GM19025 (cell line): ENCODE data around the gene PTPMT1.

Experiments used
- ATAC-seq: cut with Tn5 transposase; IDR thresholded peaks from one replicate; pipeline ENCODE4 v1.9.1; 2021; ENCODE audit warnings: mild to moderate bottlenecking, low read depth, moderate library complexity; ENCODE audit not compliant: unreplicated experiment

PTPMT1 gene

GRCh38 chr11:47577460-47578041 is 12.2 kb downstream of the PTPMT1 start:
- no peak for ATAC-seq

- ATAC-seq: peak; percentile 92
These were observed 13.4 kb downstream of the PTPMT1 start, which contains the start of the genes KBTBD4 and NDUFS3 for GRCh38 chr11:47578524-47579494. TSS of gene KBTBD4 (minus strand) at chr11:47578970. CDS start at chr11:47578951, 19 bp downstream. TSS of gene NDUFS3 (plus strand) at chr11:47579074. CDS start at chr11:47579092, 18 bp downstream.

- no peak for ATAC-seq
These were observed 18.4 kb downstream of the PTPMT1 start for GRCh38 chr11:47583844-47584243.

GRCh38 chr11:47586098-47586855 is 20.9 kb downstream of the PTPMT1 start, which contains the start of gene FAM180B:
TSS of gene FAM180B (plus strand) at chr11:47586678. CDS start at chr11:47586769, 91 bp downstream.
- no peak for ATAC-seq

GRCh38 chr11:47587039-47587716 is 21.8 kb downstream of the PTPMT1 start:
- ATAC-seq: no peak

- ATAC-seq: no peak
These were observed 22.4 kb downstream of the PTPMT1 start for GRCh38 chr11:47587723-47588326.

- ATAC-seq: no peak
These were observed 23.7 kb downstream of the PTPMT1 start for GRCh38 chr11:47589118-47589517.

- no peak for ATAC-seq
These were observed 24.2 kb downstream of the PTPMT1 start for GRCh38 chr11:47589584-47589976.

GRCh38 chr11:47589977-47590861 is 24.8 kb downstream of the PTPMT1 start:
- no peak for ATAC-seq

GRCh38 chr11:47591764-47592163 is 26.4 kb downstream of the PTPMT1 start:
- no peak for ATAC-seq

- no peak for ATAC-seq
These were observed 26.9 kb downstream of the PTPMT1 start for GRCh38 chr11:47592251-47592650.

- no peak for ATAC-seq
These were observed 27.6 kb downstream of the PTPMT1 start for GRCh38 chr11:47592970-47593369.

GRCh38 chr11:47593492-47593933 is 28.1 kb downstream of the PTPMT1 start:
- no peak for ATAC-seq

- ATAC-seq: no peak
These were observed 28.8 kb downstream of the PTPMT1 start, which contains the start of gene C1QTNF4 for GRCh38 chr11:47593934-47594855. TSS of gene C1QTNF4 (minus strand) at chr11:47594411. CDS start at chr11:47590810, 3,601 bp downstream.

GRCh38 chr11:47595029-47595428 is 29.6 kb downstream of the PTPMT1 start:
- ATAC-seq: no peak

GRCh38 chr11:47595967-47596366 is 30.6 kb downstream of the PTPMT1 start:
- no peak for ATAC-seq

- no peak for ATAC-seq
These were observed 34.5 kb downstream of the PTPMT1 start for GRCh38 chr11:47599902-47600301.

- no peak for ATAC-seq
These were observed 37.9 kb downstream of the PTPMT1 start for GRCh38 chr11:47603295-47603694.
